ENCODE results near the gene GLIPR1L1.

The GLIPR1L1 gene

GRCh38 chr12:75311369-75311768, 23.1 kb upstream of the GLIPR1L1 start:
- POLR2A ChIA-PET = no interaction called here
- TF ChIP-seq ARNT (IDR thresholded peaks at IDR 0.05) (no peak), NFRKB (IDR thresholded peaks at IDR 0.05) (no peak), ZNF384 (IDR thresholded peaks at IDR 0.05) (no peak), CTBP1 (IDR thresholded peaks at IDR 0.05; ENCODE audit: borderline replicate concordance) (no peak), HDGF (IDR thresholded peaks at IDR 0.05; ENCODE audit: borderline replicate concordance) (no peak), ELF4 (IDR thresholded peaks at IDR 0.05) (no peak)

GRCh38 chr12:75315518-75315917, 19.0 kb upstream of the GLIPR1L1 start:
- DNase-seq (ENCODE audit: extremely low spot score) = no peak
- ChIA-PET POLR2A (no interaction called here), CTCF (no interaction called here)

More at GRCh38 chr12:75311369-75311768, 23.1 kb upstream of the GLIPR1L1 start:
- DNase-seq (ENCODE audit: extremely low spot score) = no peak
- CTCF ChIA-PET = no interaction called here

GRCh38 chr12:75317784-75318183, 16.7 kb upstream of the GLIPR1L1 start:
- DNase-seq (ENCODE audit: extremely low spot score) = no peak
- TF ChIP-seq SP1 (IDR thresholded peaks at IDR 0.05) = no peak
- no peak for TF ChIP-seq PKNOX1 (IDR thresholded peaks at IDR 0.05)
- no peak for TF ChIP-seq ELF4 (IDR thresholded peaks at IDR 0.05)
- TF ChIP-seq LEF1 (IDR thresholded peaks at IDR 0.05; ENCODE audit: borderline replicate concordance) = no peak
- TF ChIP-seq ARNT (IDR thresholded peaks at IDR 0.05) = no peak
- TF ChIP-seq L3MBTL2 (conservative IDR thresholded peaks at IDR 0.05) = no peak
- no peak for TF ChIP-seq ZNF384 (IDR thresholded peaks at IDR 0.05)
- no peak for TF ChIP-seq HDGF (IDR thresholded peaks at IDR 0.05; ENCODE audit: borderline replicate concordance)
- TF ChIP-seq NFRKB (IDR thresholded peaks at IDR 0.05) = no peak
- no peak for TF ChIP-seq FOXM1 (IDR thresholded peaks at IDR 0.05; ENCODE audit: borderline replicate concordance)
- no peak for TF ChIP-seq SUZ12 (IDR thresholded peaks at IDR 0.05)
- TF ChIP-seq FOXA1 (IDR thresholded peaks at IDR 0.05) = no peak
- TF ChIP-seq FOXK2 (IDR thresholded peaks at IDR 0.05) = no peak
- no peak for TF ChIP-seq TARDBP (IDR thresholded peaks at IDR 0.05)
- no peak for TF ChIP-seq CTBP1 (IDR thresholded peaks at IDR 0.05; ENCODE audit: borderline replicate concordance)
- ChIA-PET POLR2A (no interaction called here), CTCF (no interaction called here)

More at GRCh38 chr12:75315518-75315917, 19.0 kb upstream of the GLIPR1L1 start:
- TF ChIP-seq SP1 (IDR thresholded peaks at IDR 0.05) (no peak), CTBP1 (IDR thresholded peaks at IDR 0.05; ENCODE audit: borderline replicate concordance) (no peak), FOXM1 (IDR thresholded peaks at IDR 0.05; ENCODE audit: borderline replicate concordance) (no peak), L3MBTL2 (conservative IDR thresholded peaks at IDR 0.05) (no peak), FOXK2 (IDR thresholded peaks at IDR 0.05) (no peak), NFRKB (IDR thresholded peaks at IDR 0.05) (no peak), ELF4 (IDR thresholded peaks at IDR 0.05) (no peak), TARDBP (IDR thresholded peaks at IDR 0.05) (no peak), LEF1 (IDR thresholded peaks at IDR 0.05; ENCODE audit: borderline replicate concordance) (no peak), FOXA1 (IDR thresholded peaks at IDR 0.05) (no peak), ZNF384 (IDR thresholded peaks at IDR 0.05) (no peak), HDGF (IDR thresholded peaks at IDR 0.05; ENCODE audit: borderline replicate concordance) (no peak), PKNOX1 (IDR thresholded peaks at IDR 0.05) (no peak), BHLHE40 (IDR thresholded peaks at IDR 0.05; ENCODE audit: borderline replicate concordance) (no peak), ARNT (IDR thresholded peaks at IDR 0.05) (no peak), SUZ12 (IDR thresholded peaks at IDR 0.05) (no peak)

GRCh38 chr12:75322464-75322863, 12.0 kb upstream of the GLIPR1L1 start:
- POLR2A ChIA-PET = no interaction called here
- TF ChIP-seq ARNT (IDR thresholded peaks at IDR 0.05) = no peak
- TF ChIP-seq HDGF (IDR thresholded peaks at IDR 0.05; ENCODE audit: borderline replicate concordance) = no peak
- TF ChIP-seq PKNOX1 (IDR thresholded peaks at IDR 0.05) = no peak
- no peak for TF ChIP-seq L3MBTL2 (conservative IDR thresholded peaks at IDR 0.05)
- TF ChIP-seq FOXK2 (IDR thresholded peaks at IDR 0.05) = no peak
- no peak for TF ChIP-seq SP1 (IDR thresholded peaks at IDR 0.05)
- no peak for TF ChIP-seq TARDBP (IDR thresholded peaks at IDR 0.05)
- no peak for TF ChIP-seq FOXA1 (IDR thresholded peaks at IDR 0.05)
- TF ChIP-seq SUZ12 (IDR thresholded peaks at IDR 0.05) = no peak
- TF ChIP-seq NFRKB (IDR thresholded peaks at IDR 0.05) = no peak
- TF ChIP-seq ELF4 (IDR thresholded peaks at IDR 0.05) = no peak
- no peak for TF ChIP-seq FOXM1 (IDR thresholded peaks at IDR 0.05; ENCODE audit: borderline replicate concordance)
- no peak for TF ChIP-seq LEF1 (IDR thresholded peaks at IDR 0.05; ENCODE audit: borderline replicate concordance)
- TF ChIP-seq ZNF384 (IDR thresholded peaks at IDR 0.05) = no peak
- no peak for DNase-seq (ENCODE audit: extremely low spot score)
- CTCF ChIA-PET = interaction anchor here (1.3 kb wide), 1 partner anchor 12 kb away, joined by 3 read pairs; the partner anchor contains the start of gene GLIPR1L1

GRCh38 chr12:75323663-75324062, 10.8 kb upstream of the GLIPR1L1 start:
- no peak for DNase-seq (ENCODE audit: extremely low spot score)
- CTCF ChIA-PET = no interaction called here
- POLR2A ChIA-PET = interaction anchor here (1.2 kb wide), 1 partner anchor 67 kb away, joined by 3 read pairs; the partner anchor contains the start of gene GLIPR1L2
- TF ChIP-seq ELF4 (IDR thresholded peaks at IDR 0.05) (no peak), ARNT (IDR thresholded peaks at IDR 0.05) (no peak), HDGF (IDR thresholded peaks at IDR 0.05; ENCODE audit: borderline replicate concordance) (no peak)

GRCh38 chr12:75327642-75328041, 6.8 kb upstream of the GLIPR1L1 start:
- ChIA-PET POLR2A (no interaction called here), CTCF (interaction anchor here (1.2 kb wide), 1 partner anchor 63 kb away, joined by 3 read pairs; the partner anchor contains the start of gene GLIPR1L2)
- TF ChIP-seq SUZ12 (IDR thresholded peaks at IDR 0.05) = no peak
- TF ChIP-seq NFRKB (IDR thresholded peaks at IDR 0.05) = no peak
- no peak for TF ChIP-seq FOXA1 (IDR thresholded peaks at IDR 0.05)
- TF ChIP-seq ZNF384 (IDR thresholded peaks at IDR 0.05) = no peak
- TF ChIP-seq SP1 (IDR thresholded peaks at IDR 0.05) = no peak
- no peak for TF ChIP-seq ARNT (IDR thresholded peaks at IDR 0.05)
- no peak for DNase-seq (ENCODE audit: extremely low spot score)
